ES-I3 (cell line): Measurements from ENCODE around the gene NUMBL.

Source experiments
- H3K36me3 ChIP-seq: 2 replicates; pipeline ENCODE4 v1.6.1; 2013; ENCODE audit warnings: mild to moderate bottlenecking, low read length, control low read depth, moderate library complexity; ENCODE audit not compliant: insufficient read depth
- H3K4me1 ChIP-seq: 2 replicates; pipeline ENCODE4 v1.6.1; 2013; ENCODE audit warnings: mild to moderate bottlenecking, control low read depth, low read length; ENCODE audit not compliant: insufficient read depth
- H3K9ac ChIP-seq: 2 replicates; pipeline ENCODE4 v1.6.1; 2013; ENCODE audit warnings: low read depth, mild to moderate bottlenecking, low read length, moderate library complexity
- H3K9me3 ChIP-seq: 2 replicates; pipeline ENCODE4 v1.6.1; 2013; ENCODE audit warnings: mild to moderate bottlenecking, low read length, moderate library complexity; ENCODE audit not compliant: control insufficient read depth, insufficient read depth

NUMBL gene

DNA sequence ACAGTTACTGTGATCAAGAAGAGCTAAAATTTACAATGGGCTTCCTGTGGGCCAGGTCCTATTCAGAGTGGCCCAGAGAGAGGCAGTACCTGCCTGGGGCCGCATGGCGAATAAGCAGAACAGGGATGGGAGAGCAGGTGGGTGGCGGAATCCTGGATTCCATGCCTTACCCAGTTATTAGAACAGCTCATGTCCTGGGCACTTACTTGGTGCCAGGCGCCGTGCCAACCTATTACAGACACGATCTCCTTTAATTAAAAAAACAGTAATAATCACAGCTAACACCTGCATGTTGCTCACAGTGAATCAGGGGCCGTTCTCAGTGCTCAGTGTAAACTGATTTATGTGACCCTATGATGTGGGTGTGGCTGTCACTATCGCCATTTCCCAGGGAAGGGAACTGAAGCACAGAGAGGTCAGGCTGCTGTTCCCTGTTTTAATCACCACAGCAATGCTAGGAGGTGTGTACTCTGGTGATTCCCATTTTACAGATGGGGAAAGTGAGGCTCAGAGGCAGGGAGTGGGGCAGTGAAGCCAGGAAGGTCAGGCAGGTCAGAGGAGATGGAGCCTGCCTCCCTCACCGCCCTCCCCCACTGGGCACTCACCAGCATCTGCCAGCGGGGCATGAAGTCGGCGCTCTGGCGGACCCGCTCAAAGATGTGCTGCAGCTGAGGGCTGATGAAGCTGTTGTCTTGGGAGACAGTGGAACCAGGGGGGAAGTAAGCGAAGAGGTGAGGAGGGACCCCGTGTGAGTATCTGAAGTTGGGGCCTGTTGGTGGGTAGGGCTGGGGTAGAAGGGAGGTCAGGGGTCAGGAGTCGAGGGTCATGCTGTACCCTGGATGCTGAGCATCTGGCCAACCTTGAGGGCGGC lies 14.3 kb upstream of the NUMBL start:
- peaks cover 3% of the 10 kb centered on the region; the same call in 1 of the 2 replicates for H3K4me1 ChIP-seq
- no peak overlapping the region for H3K9ac ChIP-seq
- no peaks in the 10 kb centered on the region; the same call in 1 of the 2 replicates for H3K9me3 ChIP-seq
- H3K36me3 ChIP-seq = peaks cover 7% of the 10 kb centered on the region

DNA sequence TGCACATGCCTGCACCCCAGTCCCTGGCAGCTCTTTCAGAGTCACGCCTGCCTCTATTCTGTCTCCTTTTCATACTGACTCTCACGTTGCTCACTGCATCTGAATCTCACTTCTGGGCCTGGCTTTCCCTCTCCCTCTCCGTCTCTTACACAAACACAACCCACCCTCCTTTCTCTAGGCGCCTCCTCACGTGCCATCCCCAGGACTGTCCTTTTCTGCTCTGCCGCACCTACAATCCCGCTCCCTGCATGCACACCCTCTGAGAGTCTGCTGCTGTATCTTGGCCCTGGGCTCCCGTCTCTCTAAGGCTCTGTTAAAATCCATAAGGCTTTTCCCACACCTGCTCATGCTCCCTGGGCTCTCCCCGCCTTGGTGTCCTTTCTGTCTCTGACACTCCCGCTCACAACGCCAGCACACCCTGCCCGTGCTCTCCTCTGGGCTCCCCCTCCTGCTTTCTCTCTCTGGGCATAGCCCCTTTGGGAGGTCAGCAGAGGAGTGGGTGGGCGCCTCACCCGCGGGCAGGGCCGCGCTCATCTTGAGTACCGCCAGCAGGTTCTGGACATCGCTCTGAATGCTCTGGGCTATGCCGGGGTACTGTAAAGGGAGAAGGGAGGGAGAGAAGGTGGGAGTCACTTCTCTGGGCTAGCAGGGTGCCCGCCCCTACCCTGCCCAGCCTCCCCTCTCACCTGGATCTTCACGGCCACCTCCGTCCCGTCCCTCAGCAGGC lies 12.7 kb upstream of the NUMBL start:
- H3K9me3 ChIP-seq = no peaks in the 10 kb centered on the region; the same call in 1 of the 2 replicates
- peaks cover 3% of the 10 kb centered on the region; the same call in 1 of the 2 replicates for H3K4me1 ChIP-seq
- no peak overlapping the region for H3K9ac ChIP-seq
- no peaks in the 10 kb centered on the region; the same call in none of the 2 replicates for H3K36me3 ChIP-seq

DNA sequence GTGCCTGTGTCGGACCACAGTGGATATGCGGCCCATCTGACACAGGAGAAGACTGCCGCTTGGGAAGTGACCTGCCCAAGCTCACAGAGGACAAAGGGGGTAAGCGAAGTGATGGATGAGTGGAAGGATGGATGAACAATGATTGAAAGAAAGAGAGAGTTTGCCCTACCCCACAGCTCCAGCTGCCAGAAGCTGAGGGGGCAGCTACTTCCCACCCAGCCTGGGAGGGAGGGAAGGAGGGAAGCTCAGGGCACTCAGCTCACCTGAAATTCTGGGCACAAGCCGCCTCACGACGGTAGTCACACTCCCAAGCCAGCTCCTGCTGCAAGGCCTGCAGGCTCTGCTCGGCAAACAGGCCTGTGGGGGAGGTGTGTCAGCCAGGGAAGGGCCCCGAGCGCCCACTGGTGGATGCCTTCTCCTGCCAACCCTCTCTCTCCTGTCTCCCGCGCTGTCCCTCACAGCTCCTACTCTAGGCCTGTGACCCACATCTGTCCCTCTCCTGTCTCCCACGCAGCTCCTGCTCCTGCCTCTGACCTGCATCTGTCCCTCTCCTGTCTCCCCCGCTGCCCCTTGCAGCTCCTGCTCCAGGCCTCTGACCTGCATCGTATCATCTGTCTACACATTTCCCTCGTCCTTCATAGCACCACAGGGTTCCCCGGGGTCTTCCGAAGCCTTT lies 12.0 kb upstream of the NUMBL start:
- Histone ChIP-seq H3K4me1 (peaks cover 3% of the 10 kb centered on the region; the same call in 1 of the 2 replicates), H3K9me3 (no peaks in the 10 kb centered on the region; the same call in 1 of the 2 replicates), H3K36me3 (no peaks in the 10 kb centered on the region; the same call in none of the 2 replicates), H3K9ac (no peak overlapping the region)

DNA sequence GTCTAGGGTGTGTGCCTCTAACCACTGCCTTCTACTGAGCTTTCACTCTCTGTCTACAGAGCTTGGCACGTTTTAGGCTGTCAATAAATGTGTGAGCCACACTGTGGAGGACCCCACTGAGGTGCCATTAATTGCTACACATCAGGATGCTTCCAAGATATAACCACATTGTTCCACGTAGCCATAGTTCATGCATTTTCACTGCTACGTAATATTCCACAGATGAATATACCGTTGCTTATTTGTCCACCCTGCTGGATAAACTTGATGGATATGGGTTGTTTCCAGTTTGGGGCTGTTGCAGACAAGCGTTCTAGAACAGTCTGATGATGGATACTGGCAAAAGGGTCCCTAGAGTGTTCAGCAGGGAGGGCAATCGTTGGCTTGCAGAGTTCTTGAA lies 11.3 kb upstream of the NUMBL start:
- Histone ChIP-seq H3K36me3 (peaks cover 5% of the 10 kb centered on the region), H3K9me3 (no peaks in the 10 kb centered on the region; the same call in 1 of the 2 replicates), H3K9ac (no peak overlapping the region), H3K4me1 (peaks cover 3% of the 10 kb centered on the region; the same call in 1 of the 2 replicates)

DNA sequence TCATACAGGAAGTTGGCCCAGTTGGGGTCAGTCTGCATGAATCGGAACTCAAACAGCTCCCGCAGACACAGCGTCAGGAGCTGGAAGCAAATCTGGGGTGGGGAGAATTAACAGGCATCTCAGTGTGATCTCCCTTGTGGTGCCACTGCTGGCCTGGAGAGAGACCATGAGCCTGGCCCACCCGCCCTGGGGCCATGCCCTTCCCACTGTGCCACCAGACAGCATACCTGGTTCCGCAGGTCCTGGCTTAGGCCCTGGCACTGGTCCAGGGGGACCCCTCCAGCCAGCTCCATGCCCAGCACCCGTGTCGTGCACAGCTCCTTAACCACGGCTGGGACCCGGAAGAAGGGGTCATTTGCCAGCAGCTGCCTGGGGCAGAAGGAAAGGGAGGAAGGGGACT lies 9.6 kb upstream of the NUMBL start:
- no peaks in the 10 kb centered on the region; the same call in 1 of the 2 replicates for H3K9me3 ChIP-seq
- peaks cover 6% of the 10 kb centered on the region for H3K36me3 ChIP-seq
- H3K4me1 ChIP-seq = peaks cover 3% of the 10 kb centered on the region; the same call in 1 of the 2 replicates
- no peak overlapping the region for H3K9ac ChIP-seq

DNA sequence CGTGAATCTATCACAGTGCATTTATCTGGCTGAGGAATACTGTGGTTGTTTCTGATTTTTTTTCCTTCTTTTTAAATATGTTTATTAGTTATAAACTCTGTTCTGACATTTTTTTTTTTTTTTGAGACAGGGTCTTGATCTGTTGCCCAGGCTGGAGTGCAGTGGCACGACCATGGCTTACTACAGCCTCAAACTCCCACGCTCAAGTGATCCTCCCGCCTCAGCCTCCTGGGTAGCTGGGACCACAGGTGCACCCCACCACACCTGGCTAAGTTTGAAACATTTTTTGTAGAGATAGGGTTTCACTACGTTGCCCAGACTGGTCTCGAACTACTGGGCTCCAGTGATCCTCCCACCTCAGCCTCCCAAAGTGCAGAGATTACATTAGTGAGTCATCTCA lies 6.6 kb upstream of the NUMBL start:
- Histone ChIP-seq H3K9ac (no peak overlapping the region), H3K9me3 (no peaks in the 10 kb centered on the region; the same call in 1 of the 2 replicates), H3K36me3 (0 out of 2 replicates have a peak, but pooled peaks cover 8% of the 10 kb centered on the region), H3K4me1 (no peaks in the 10 kb centered on the region)

DNA sequence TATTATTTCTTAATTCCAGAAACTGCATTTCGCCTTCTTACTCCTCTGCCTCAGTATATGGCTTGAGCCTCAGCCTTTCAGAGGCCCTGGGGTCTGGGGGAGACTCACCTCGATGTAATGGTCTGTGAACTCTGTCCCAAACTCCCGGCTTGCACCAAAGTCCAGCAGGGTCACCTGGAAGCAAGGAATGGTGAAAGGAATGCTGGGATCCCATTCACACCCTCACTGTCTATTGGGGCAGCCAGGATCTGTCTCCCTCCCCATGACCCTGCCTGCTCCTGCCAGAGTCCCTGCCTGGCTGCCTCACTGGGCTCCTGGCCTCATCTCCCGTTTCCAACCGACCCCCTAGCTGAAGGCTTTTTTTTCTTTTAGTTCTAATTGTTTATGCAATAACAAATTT lies 5.4 kb upstream of the NUMBL start:
- Histone ChIP-seq H3K4me1 (no peaks in the 10 kb centered on the region), H3K9me3 (no peaks in the 10 kb centered on the region; the same call in 1 of the 2 replicates), H3K36me3 (0 out of 2 replicates have a peak, but pooled peaks cover 8% of the 10 kb centered on the region), H3K9ac (no peak overlapping the region)

DNA sequence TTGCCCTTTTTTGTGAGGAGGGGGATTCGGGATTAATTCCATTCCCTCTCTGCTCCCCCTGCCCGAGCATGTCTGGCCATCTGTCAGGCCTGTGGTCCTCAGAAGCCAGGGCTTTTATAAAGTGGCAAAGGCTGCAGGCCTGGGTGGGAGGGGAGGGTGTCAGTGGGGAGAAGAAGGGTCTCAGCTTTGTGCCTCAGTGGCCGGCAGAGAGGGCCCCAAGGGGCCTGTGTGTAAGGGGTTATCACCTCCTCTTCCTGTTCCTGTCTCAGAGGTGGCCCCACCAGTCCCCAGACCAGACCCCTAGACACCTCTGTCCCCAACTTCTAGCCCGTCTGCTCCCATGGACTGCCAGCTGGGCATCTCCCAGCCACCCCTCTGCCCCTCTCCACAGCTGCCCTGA lies 3.4 kb upstream of the NUMBL start:
- H3K9me3 ChIP-seq = no peaks in the 10 kb centered on the region
- peaks cover 5% of the 10 kb centered on the region; the same call in 1 of the 2 replicates for H3K4me1 ChIP-seq
- H3K36me3 ChIP-seq = 0 out of 2 replicates have a peak, but pooled peaks cover 8% of the 10 kb centered on the region
- no peak overlapping the region for H3K9ac ChIP-seq

DNA sequence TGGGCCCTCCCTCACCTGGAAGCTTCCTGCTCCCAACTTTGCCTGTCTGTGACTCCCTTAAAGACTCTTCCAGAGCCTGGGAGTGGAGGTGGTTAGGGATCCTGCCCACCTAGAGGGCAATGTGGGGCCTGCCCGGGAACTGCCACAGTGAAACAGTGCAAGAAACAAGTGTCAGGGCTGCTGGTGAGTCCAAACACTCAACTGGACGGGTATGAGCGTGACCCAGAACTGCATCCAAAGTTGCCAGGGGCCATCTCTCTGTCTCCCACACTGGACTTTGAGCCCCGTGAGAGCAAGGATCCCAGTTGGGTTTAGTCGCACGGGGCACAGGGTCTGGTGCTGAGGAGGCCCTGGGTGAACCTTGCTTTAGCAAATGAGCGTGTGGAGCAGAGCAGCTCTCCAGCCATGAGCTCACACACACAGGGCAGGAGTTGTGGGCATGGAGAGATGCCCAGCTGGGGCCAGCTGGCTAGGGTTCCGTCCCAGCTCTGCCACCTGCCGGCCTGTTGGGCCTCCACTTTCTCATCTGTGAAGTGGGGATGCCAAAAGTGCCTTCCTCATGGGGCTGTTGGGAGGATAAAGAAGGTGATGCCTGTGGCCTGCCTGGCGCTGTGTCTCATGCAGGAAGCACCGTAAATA lies 2.8 kb upstream of the NUMBL start:
- H3K36me3 ChIP-seq = 0 out of 2 replicates have a peak, but pooled peaks cover 8% of the 10 kb centered on the region
- H3K4me1 ChIP-seq = peaks cover 5% of the 10 kb centered on the region; the same call in 1 of the 2 replicates
- no peak overlapping the region for H3K9ac ChIP-seq
- no peaks in the 10 kb centered on the region for H3K9me3 ChIP-seq

DNA sequence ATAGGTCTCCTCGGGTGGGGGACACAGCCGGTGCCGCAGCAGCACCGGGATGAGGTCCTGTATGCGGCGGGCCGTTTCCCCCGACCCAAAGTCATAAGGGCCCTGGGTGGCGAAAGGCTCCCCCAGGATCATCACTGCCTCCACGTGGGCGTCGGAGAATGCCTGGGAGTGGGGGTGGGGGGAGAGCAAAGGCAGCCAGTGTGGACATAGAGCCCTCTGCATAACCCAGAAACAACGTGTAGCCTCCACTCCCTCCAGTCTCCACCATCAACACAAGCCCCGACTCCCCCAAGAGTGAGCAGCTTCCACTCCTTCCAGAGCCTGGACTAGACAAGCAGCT lies 1.7 kb upstream of the NUMBL start:
- Histone ChIP-seq H3K9me3 (no peaks in the 10 kb centered on the region), H3K36me3 (0 out of 2 replicates have a peak, but pooled peaks cover 8% of the 10 kb centered on the region), H3K4me1 (peaks cover 5% of the 10 kb centered on the region; the same call in 1 of the 2 replicates), H3K9ac (no peak overlapping the region)

DNA sequence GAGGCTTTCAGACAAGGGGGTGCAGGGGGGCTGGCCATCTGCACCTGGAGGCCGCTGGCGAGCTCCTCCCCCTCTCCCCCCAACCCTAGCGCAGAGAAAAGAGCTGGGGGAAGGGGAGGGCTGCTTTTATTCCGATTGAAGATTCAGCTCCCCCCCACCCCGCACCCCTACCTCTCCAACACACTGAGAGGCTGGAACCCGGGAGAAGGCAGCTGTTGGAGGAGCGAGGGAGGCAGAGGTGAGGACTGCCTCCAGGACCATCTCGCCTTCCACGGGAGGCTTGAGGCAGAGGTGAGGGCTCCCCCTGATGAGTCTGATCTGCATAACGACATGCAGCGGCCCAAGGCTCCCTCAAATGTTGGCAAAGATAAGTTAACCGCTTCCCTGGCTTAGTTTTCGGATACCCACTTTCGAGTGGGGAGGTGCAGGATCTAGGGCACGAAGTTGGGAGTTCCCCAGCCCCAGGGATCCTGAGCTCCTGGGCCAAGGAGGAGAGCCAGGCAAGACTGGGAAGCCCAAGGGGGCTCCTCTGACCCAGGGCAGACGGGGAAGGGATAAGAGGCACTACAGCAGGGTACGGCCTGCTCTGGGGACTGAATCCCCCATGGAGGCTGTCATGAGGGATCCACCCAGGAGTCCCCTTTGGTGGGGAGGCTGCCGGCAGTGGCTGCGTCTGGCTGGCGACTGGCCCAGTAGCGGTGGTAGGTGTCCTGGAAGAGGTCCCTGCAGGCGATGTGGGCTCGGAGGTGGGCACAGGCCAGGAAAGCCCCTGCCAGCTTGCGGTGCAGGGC lies 1.2 kb upstream of the NUMBL start:
- peaks cover 5% of the 10 kb centered on the region; the same call in 1 of the 2 replicates for H3K4me1 ChIP-seq
- no peaks in the 10 kb centered on the region for H3K9me3 ChIP-seq
- peak overlapping the region; percentile 85; the same call in 1 of the 2 replicates for H3K9ac ChIP-seq
- H3K36me3 ChIP-seq = 0 out of 2 replicates have a peak, but pooled peaks cover 2% of the 10 kb centered on the region

DNA sequence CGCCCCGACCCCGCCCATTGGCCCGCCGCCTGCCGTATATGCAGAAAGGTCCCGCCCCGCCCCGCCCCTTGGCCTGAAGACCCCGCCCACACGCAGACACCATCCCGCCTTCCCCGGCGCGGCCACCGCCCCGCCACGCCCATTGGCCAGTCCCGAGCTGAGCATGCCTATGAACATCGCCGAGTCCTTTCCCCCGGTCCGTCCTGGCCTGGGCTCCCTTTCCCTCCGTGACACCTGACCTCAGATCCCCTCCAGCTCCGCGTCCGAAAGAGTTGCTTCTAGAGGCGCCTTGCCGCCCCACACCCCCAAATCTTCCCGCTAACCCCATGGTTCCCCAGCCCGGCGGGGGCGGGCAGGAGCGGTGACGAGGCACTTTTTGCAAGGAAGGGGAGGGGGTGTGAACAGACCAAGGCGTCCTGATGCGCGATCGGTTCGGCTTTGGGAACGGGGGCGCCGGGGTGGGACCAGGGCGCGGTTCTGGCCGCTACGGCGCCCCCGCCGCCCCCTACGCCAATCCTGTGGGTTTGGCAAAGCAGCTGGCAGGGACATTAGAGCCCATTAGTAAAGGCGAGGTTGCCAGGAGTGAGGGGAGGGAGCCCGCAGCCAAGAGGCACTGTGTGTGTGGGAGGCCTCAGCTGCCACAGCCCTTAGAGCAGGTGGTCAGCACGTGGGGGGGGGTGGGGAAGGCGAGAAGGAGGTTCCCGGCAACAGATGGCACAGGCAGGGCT lies 406 bp upstream of the NUMBL start:
- H3K4me1 ChIP-seq = peaks cover 5% of the 10 kb centered on the region; the same call in 1 of the 2 replicates
- H3K36me3 ChIP-seq = 0 out of 2 replicates have a peak, but pooled peaks cover 2% of the 10 kb centered on the region
- H3K9me3 ChIP-seq = no peaks in the 10 kb centered on the region
- peak overlapping the region; percentile 85 for H3K9ac ChIP-seq
